K562 (cell line): ENCODE results near the gene ADPRH. TPM values are rescaled to one million over a fixed set of nuclear protein-coding genes. Genes with fewer than 3 reads are reported as not detected.
A peak's percentile ranks its signal among the peaks of the same experiment; 100 is the strongest.

ENCODE experiments used
- ATAC-seq: fragments of 200-7000 bp; cut with Tn5 transposase; 3 replicates; pipeline ENCODE4 v1.9.1; 2020; ENCODE audit warnings: moderate library complexity
- BruUV-seq: library from RNA; stranded (reverse); fragments of 400-500 nt; replicated peaks from 2 replicates; lab custom pipeline; 2021; lab: Mats Ljungman, UMichigan
- CTCF ChIA-PET: fragments of 300-600 bp; formaldehyde crosslinking; extraction: SDS; loops from one replicate; lab custom pipeline; 2021; ENCODE audit warnings: low intra/inter-chr PET ratio; lab: Yijun Ruan, JAX
- POLR2A ChIA-PET: fragments of 300-600, 350-650 bp; sonication (Branson Sonifier 250); formaldehyde crosslinking; extraction: SDS; loops from one replicate; lab custom pipeline; 2021; ENCODE audit warnings: antibody characterized with exemption, inconsistent platforms; lab: Yijun Ruan, JAX
- DNase-seq, 4 experiments: peaks; one replicate each; pipeline versions ENCODE4 v3.0.0 to v3.0.0-alpha.2; 2011 to 2018; ENCODE audit warnings: low spot score in 3 of 4, mixed read lengths in 3 of 4; ENCODE audit errors: extremely low read depth in 1 of 4
- FAIRE-seq: peaks from 2 replicates; lab custom pipeline; 2011; peaks lifted over from hg19 to GRCh38; lab: Jason Lieb, UNC
- H2AFZ ChIP-seq: 2 replicates; pipeline ENCODE4 v1.6.0; 2011; ENCODE audit warnings: low read depth, low read length, control low read depth, inconsistent platforms
- H3K27ac ChIP-seq: fragments of 200-600 bp; 3 replicates; pipeline ENCODE4 v1.8.0; 2011; ENCODE audit warnings: low read depth, mild to moderate bottlenecking, control low read depth, inconsistent platforms, low read length, moderate library complexity, mixed read lengths; ENCODE audit errors: extremely low read depth
- H3K27me3 ChIP-seq, 2 experiments: fragments of 300-600 bp in 1 of 2; 2 replicates in 1 of 2; 3 replicates in 1 of 2; pipeline versions ENCODE4 v1.6.0 to v1.8.0; 2011; ENCODE audit warnings: inconsistent platforms in 2 of 2, low read length in 2 of 2, mild to moderate bottlenecking in 1 of 2, mixed read lengths in 1 of 2, moderate library complexity in 1 of 2; ENCODE audit not compliant: control insufficient read depth in 2 of 2, insufficient read depth in 2 of 2
- H3K36me3 ChIP-seq: fragments of 300-600 bp; 3 replicates; pipeline ENCODE4 v1.8.0; 2011; ENCODE audit warnings: mild to moderate bottlenecking, low read length, inconsistent platforms; ENCODE audit not compliant: control insufficient read depth, insufficient read depth
- H3K4me1 ChIP-seq, 2 experiments: fragments of 200-600 bp in 1 of 2; replicated peaks in 1 of 2; 2 replicates in 1 of 2; 3 replicates in 1 of 2; pipeline versions ENCODE4 v1.5.1 to v1.8.0; 2011; ENCODE audit warnings: inconsistent platforms in 2 of 2, low read length in 2 of 2, mild to moderate bottlenecking in 1 of 2, mixed read lengths in 1 of 2, moderate library complexity in 1 of 2; ENCODE audit not compliant: control insufficient read depth in 2 of 2, insufficient read depth in 2 of 2
- H3K4me2 ChIP-seq: 2 replicates; pipeline ENCODE4 v1.6.1; 2011; ENCODE audit warnings: low read length, control low read depth, inconsistent platforms, mixed read lengths; ENCODE audit not compliant: insufficient read depth
- H3K4me3 ChIP-seq: fragments of 200-600 bp; sonication (generic), shearing (Covaris generic); 2 replicates; pipeline ENCODE4 v1.5.1; 2016; ENCODE audit warnings: control low read depth, inconsistent platforms
- H3K79me2 ChIP-seq: fragments of 200-600 bp; 3 replicates; pipeline ENCODE4 v1.8.0; 2011; ENCODE audit warnings: low read length, inconsistent platforms; ENCODE audit not compliant: control insufficient read depth, insufficient read depth
- H3K9ac ChIP-seq, 2 experiments: 2 replicates each; pipeline versions ENCODE4 v1.6.0 to v1.6.1; 2011; ENCODE audit warnings: low read depth in 2 of 2, low read length in 2 of 2, control low read depth in 1 of 2, inconsistent platforms in 1 of 2, mild to moderate bottlenecking in 1 of 2, mixed read lengths in 1 of 2; ENCODE audit not compliant: insufficient read depth in 1 of 2
- H3K9me1 ChIP-seq: one replicate; pipeline ENCODE4 v1.6.0; 2011; ENCODE audit warnings: inconsistent platforms, mild to moderate bottlenecking, low read length, moderate library complexity; ENCODE audit not compliant: control insufficient read depth, insufficient read depth
- H3K9me3 ChIP-seq: replicated peaks from 2 replicates; pipeline ENCODE4 v1.5.1; 2011; ENCODE audit warnings: low read depth, low read length, inconsistent platforms; ENCODE audit not compliant: control insufficient read depth, insufficient read depth
- H4K20me1 ChIP-seq: replicated peaks from 2 replicates; pipeline ENCODE4 v1.6.1; 2011; ENCODE audit warnings: low read length, inconsistent platforms, mixed read lengths; ENCODE audit not compliant: control insufficient read depth, insufficient read depth
- CREM ChIP-seq: IDR thresholded peaks from 2 replicates; pipeline ENCODE4 v1.6.1; 2014; ENCODE audit warnings: antibody characterized with exemption, low read depth
- ELF4 ChIP-seq: fragments of 450-650 bp; formaldehyde crosslinking; IDR thresholded peaks from 2 replicates; pipeline ENCODE4 v1.4.0; 2022; ENCODE audit warnings: missing genetic modification characterization
- KLF6 ChIP-seq: fragments of 250-450 bp; sonication (Bioruptor Pico); IDR thresholded peaks from 2 replicates; pipeline ENCODE4 v1.4.0; 2020; ENCODE audit warnings: mild to moderate bottlenecking, moderate library complexity, borderline replicate concordance
- MAFG ChIP-seq: fragments of 450-650 bp; conservative IDR thresholded peaks from 2 replicates; pipeline ENCODE4 v1.6.1; 2016; ENCODE audit warnings: missing genetic modification characterization, missing compliant biosample characterization
- MEIS2 ChIP-seq: fragments of 450-650 bp; IDR thresholded peaks from 2 replicates; pipeline ENCODE4 v1.6.1; 2014; ENCODE audit warnings: mild to moderate bottlenecking; ENCODE audit not compliant: partially characterized antibody
- NCOR1 ChIP-seq: fragments of 450-650 bp; IDR thresholded peaks from 2 replicates; pipeline ENCODE4 v1.6.1; 2016; ENCODE audit warnings: mild to moderate bottlenecking, moderate library complexity
- NFYB ChIP-seq: IDR thresholded peaks from 2 replicates; pipeline ENCODE4 v1.6.1; 2011; ENCODE audit warnings: mild to moderate bottlenecking, moderate library complexity; ENCODE audit not compliant: insufficient read length; ENCODE audit errors: extremely low read depth
- NONO ChIP-seq, 2 experiments: fragments of 200-400 bp in 1 of 2; fragments of 450-650 bp in 1 of 2; formaldehyde crosslinking in 1 of 2; IDR thresholded peaks; 2 replicates each; pipeline ENCODE4 v1.6.1; 2017; ENCODE audit warnings: low read depth in 2 of 2, mild to moderate bottlenecking in 2 of 2, moderate library complexity in 2 of 2, low read length in 1 of 2
- SUPT5H ChIP-seq: fragments of 450-650 bp; IDR thresholded peaks from 2 replicates; pipeline ENCODE4 v1.6.1; 2016
- ZFX ChIP-seq: sonication (generic); formaldehyde crosslinking; IDR thresholded peaks from 2 replicates; pipeline ENCODE4 v1.8.0; 2022; ENCODE audit warnings: mild to moderate bottlenecking, missing genetic modification reagents, moderate library complexity
- ZNF239 ChIP-seq: fragments of 250-450 bp; sonication (Bioruptor Pico); IDR thresholded peaks from 2 replicates; pipeline ENCODE4 v1.4.0; 2020; ENCODE audit warnings: mild to moderate bottlenecking
- ZNF274 ChIP-seq: IDR thresholded peaks from 2 replicates; pipeline ENCODE4 v1.6.1; 2011; ENCODE audit warnings: low read depth, mild to moderate bottlenecking, low read length, moderate library complexity, borderline replicate concordance
- ZNF583 ChIP-seq: fragments of 250-450 bp; sonication (Bioruptor Pico); IDR thresholded peaks from 2 replicates; pipeline ENCODE4 v1.4.0; 2020
- WGBS: fragments of 100-300 bp; shearing (Covaris generic); methylation state at CpG from one replicate; pipeline ENCODE4 v1.1.6; 2016; ENCODE audit warnings: low coverage, mixed read lengths; ENCODE audit not compliant: insufficient coverage; ENCODE audit errors: missing lambda C conversion rate; 5-methylcytosine and 5-hydroxymethylcytosine counted together
- in situ Hi-C: fragments of 300-500 bp; cut with MboI; formaldehyde crosslinking; loops from 4 replicates; pipeline ENCODE4 v1.15.0; 2018; ENCODE audit warnings: inconsistent platforms, mixed read lengths
- intact Hi-C: fragments of 100-400 bp; cut with micrococcal nuclease; formaldehyde crosslinking; loops from 2 replicates; pipeline ENCODE4 v1.14.2; 2022
- polyA plus RNA-seq, 8 experiments: library from polyadenylated mRNA; depleted of rRNA in 4 of 8; stranded (reverse) in 5 of 8; unstranded in 3 of 8; fragments of >200 nt; fragmentation: Nextera tagmentation in 2 of 8; fragmentation: Illumina TruSeq in 1 of 8; extraction: Ambion mirVana in 2 of 8; extraction: Trizol in 1 of 8; gene quantifications; 2 replicates each; pipeline versions ENCODE4 v1.2.1 to v1.2.3, GENCODE V29; 2011 to 2014; ENCODE audit warnings: inconsistent platforms in 1 of 8, missing spikeins in 1 of 8
- total RNA-seq, 7 experiments: library from RNA; depleted of rRNA in 6 of 7; stranded (reverse); fragments of >200 nt in 6 of 7; fragmentation: Illumina TruSeq in 2 of 7; extraction: Trizol in 2 of 7; gene quantifications; 2 replicates each; pipeline versions ENCODE4 v1.2.1 to v1.2.3, GENCODE V29; 2011 to 2021; ENCODE audit warnings: low replicate concordance in 1 of 7
- TF ChIP-seq, protein P1 (sequence below): fragments of 450-650 bp; IDR thresholded peaks from 2 replicates; pipeline ENCODE4 v1.6.1; 2017; ENCODE audit warnings: antibody characterized with exemption
- TF ChIP-seq, protein P2 (sequence below): fragments of 200-800 bp; sonication (Bioruptor generic); IDR thresholded peaks from 2 replicates; pipeline ENCODE4 v1.6.1; 2017; ENCODE audit warnings: missing genetic modification characterization, missing compliant biosample characterization
- TF ChIP-seq, protein P3 (sequence below): fragments of 250-450 bp; sonication (Bioruptor Pico); IDR thresholded peaks from 2 replicates; pipeline ENCODE4 v1.5.0; 2022; ENCODE audit warnings: mild to moderate bottlenecking

ADPRH gene
- total and polyA plus RNA-seq, 9 of the 15 experiments (the other 6 are each of a cell fraction or from before 2014, with no cell fraction given) = 0.01 to 1.4 (median 0.65) TPM

DNA sequence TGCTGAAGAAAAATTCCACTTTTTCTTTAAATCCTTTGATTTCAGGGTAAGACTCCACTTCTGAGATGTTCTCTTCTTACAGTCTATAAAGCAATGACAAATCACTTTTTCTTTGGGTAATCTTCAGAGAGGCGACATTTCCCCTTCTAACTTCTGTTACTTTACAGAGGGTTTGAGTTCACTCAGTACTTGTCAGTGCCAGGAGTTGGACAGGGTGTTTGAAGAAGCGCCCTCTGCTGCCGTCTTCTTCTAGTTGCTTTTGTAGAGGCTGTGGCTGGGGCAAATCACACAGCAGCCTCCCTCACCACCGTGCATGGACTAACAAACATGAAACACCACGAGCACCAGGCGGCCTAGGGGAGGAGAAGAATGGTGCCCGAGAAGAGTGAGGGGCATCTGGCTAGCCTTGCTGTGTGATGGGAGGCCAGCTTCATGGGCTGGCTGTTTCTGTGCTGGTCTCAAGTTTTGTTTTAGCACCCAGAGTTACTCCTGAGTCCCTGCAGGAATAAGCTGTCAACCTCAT is 19.8 kb upstream of the ADPRH start, which contains the start of gene CD80:
CD80 (minus strand) TSS at position 174 of the 523 bp plus-strand sequence. CDS start 1,886 bp downstream, outside the sequence.
- Histone ChIP-seq H3K27me3 (no peaks in the 10 kb centered on the region), H4K20me1 (no peaks in the 10 kb centered on the region), H3K9ac (peak within 1 kb of the TSS; percentile 56 to 76; a peak in 3 of 4 replicates), H3K36me3 (no peaks in the 10 kb centered on the region), H3K9me3 (no peaks in the 10 kb centered on the region), H3K27ac (peak within 1 kb of the TSS; percentile 73), H3K4me2 (peak within 1 kb of the TSS; percentile 78), H3K79me2 (peaks cover 8% of the 10 kb centered on the region; the same call in 1 of the 3 replicates), H3K4me3 (peak within 1 kb of the TSS; percentile 37), H3K9me1 (no peaks in the 10 kb centered on the region), H2AFZ (peak within 1 kb of the TSS; percentile 89), H3K4me1 (peaks cover 0 to 12% of the 10 kb centered on the region in 2 experiments; a peak in 3 of 5 replicates)
- CTCF ChIA-PET = no interaction called here
- POLR2A ChIA-PET = interaction anchor here (0.9 to 1.0 kb wide), 2 partner anchors 12 to 25 kb away, joined by 3 read pairs; no protein-coding TSS in a partner anchor
- 0% methylated on average over 4 of the region's 7 CpGs for WGBS
- DNase-seq = peak; percentile 20 to 83 (median 43)
- ATAC-seq = peak; percentile 96
- intact Hi-C loops (loop anchor here (2.0 to 5.0 kb wide), 3 partner anchors 35 to 118 kb away; partner anchors contain the start of genes COX17 and TIMMDC1), in situ Hi-C loops (no loop called here)
- peak; percentile 95 for FAIRE-seq
- BruUV-seq = no TSS peak
- no peak for TF ChIP-seq NFYB
- no peak for TF ChIP-seq ZNF274
- no peak for TF ChIP-seq NCOR1
- TF ChIP-seq CREM = 0 out of 2 replicates have a peak, but pooled peaks have one; percentile 12
- TF ChIP-seq MEIS2 = peak; percentile 24
- peak; percentile 86 for TF ChIP-seq ZNF239
- TF ChIP-seq ZNF583 (CRISPR knock-in tag) = no peak
- TF ChIP-seq, protein P1, sequence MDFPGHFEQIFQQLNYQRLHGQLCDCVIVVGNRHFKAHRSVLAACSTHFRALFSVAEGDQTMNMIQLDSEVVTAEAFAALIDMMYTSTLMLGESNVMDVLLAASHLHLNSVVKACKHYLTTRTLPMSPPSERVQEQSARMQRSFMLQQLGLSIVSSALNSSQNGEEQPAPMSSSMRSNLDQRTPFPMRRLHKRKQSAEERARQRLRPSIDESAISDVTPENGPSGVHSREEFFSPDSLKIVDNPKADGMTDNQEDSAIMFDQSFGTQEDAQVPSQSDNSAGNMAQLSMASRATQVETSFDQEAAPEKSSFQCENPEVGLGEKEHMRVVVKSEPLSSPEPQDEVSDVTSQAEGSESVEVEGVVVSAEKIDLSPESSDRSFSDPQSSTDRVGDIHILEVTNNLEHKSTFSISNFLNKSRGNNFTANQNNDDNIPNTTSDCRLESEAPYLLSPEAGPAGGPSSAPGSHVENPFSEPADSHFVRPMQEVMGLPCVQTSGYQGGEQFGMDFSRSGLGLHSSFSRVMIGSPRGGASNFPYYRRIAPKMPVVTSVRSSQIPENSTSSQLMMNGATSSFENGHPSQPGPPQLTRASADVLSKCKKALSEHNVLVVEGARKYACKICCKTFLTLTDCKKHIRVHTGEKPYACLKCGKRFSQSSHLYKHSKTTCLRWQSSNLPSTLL = no peak
- TF ChIP-seq MAFG (tag) = peak; percentile 38
- TF ChIP-seq, protein P2, sequence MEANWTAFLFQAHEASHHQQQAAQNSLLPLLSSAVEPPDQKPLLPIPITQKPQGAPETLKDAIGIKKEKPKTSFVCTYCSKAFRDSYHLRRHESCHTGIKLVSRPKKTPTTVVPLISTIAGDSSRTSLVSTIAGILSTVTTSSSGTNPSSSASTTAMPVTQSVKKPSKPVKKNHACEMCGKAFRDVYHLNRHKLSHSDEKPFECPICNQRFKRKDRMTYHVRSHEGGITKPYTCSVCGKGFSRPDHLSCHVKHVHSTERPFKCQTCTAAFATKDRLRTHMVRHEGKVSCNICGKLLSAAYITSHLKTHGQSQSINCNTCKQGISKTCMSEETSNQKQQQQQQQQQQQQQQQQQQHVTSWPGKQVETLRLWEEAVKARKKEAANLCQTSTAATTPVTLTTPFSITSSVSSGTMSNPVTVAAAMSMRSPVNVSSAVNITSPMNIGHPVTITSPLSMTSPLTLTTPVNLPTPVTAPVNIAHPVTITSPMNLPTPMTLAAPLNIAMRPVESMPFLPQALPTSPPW (CRISPR knock-in tag) = 0 out of 2 replicates have a peak, but pooled peaks have one; percentile 25
- TF ChIP-seq SUPT5H = no peak
- TF ChIP-seq ELF4 = no peak
- TF ChIP-seq, protein P3, sequence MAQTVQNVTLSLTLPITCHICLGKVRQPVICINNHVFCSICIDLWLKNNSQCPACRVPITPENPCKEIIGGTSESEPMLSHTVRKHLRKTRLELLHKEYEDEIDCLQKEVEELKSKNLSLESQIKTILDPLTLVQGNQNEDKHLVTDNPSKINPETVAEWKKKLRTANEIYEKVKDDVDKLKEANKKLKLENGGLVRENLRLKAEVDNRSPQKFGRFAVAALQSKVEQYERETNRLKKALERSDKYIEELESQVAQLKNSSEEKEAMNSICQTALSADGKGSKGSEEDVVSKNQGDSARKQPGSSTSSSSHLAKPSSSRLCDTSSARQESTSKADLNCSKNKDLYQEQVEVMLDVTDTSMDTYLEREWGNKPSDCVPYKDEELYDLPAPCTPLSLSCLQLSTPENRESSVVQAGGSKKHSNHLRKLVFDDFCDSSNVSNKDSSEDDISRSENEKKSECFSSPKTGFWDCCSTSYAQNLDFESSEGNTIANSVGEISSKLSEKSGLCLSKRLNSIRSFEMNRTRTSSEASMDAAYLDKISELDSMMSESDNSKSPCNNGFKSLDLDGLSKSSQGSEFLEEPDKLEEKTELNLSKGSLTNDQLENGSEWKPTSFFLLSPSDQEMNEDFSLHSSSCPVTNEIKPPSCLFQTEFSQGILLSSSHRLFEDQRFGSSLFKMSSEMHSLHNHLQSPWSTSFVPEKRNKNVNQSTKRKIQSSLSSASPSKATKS (CRISPR knock-in tag) = no peak
- no peak for TF ChIP-seq KLF6 (CRISPR knock-in tag)
- TF ChIP-seq NONO (IDR thresholded peaks at IDR 0.05; ENCODE audit: low read depth in 2 of 2, low read length in 1 of 2) = no peak
- no peak for TF ChIP-seq ZFX
